ENCODE measurements around the gene FZD1. TPM values are rescaled to one million over a fixed set of nuclear protein-coding genes. Genes with fewer than 3 reads are reported as not detected.
A peak's percentile ranks its signal among the peaks of the same experiment; 100 is the strongest.

FZD1 gene
- 7.9 and 10.0 TPM in 2 replicates for total RNA-seq (2014; rRNA removed; shearing (Covaris generic); ENCODE audit: low replicate concordance)

- Histone ChIP-seq H3K9me3 (ENCODE audit: low read length) (no peaks in the 10 kb centered on the region), H3K27me3 (ENCODE audit: low read length) (no peaks in the 10 kb centered on the region), H4K20me1 (ENCODE audit: insufficient read depth, low read depth, low read length) (peaks cover 28% of the 10 kb centered on the region), H3K4me1 (ENCODE audit: low read length) (peaks cover 55% of the 10 kb centered on the region), H3K27ac (ENCODE audit: low read length) (0 out of 2 replicates have a peak within 1 kb of the TSS, but pooled peaks have one; percentile 43), H3K4me2 (ENCODE audit: low read depth, low read length, poor library complexity, severe bottlenecking) (peak within 1 kb of the TSS; percentile 99), H3K9me2 (replicated peaks; ENCODE audit: insufficient read depth, low read length) (no peaks in the 10 kb centered on the region), H3K4me3 (ENCODE audit: low read length) (peak within 1 kb of the TSS; percentile 79), H3K9ac (ENCODE audit: low read length) (peak within 1 kb of the TSS; percentile 83), H2AFZ (ENCODE audit: low read length) (peak within 1 kb of the TSS; percentile 61), H3K79me2 (ENCODE audit: low read length) (peaks cover 9% of the 10 kb centered on the region), H3K36me3 (ENCODE audit: insufficient read depth, low read length) (no peaks in the 10 kb centered on the region; the same call in 1 of the 2 replicates)
- DNase-seq, result peak; percentile 98
Observed at GRCh38 chr7:91264046-91264923, at the start of gene FZD1. TSS of gene FZD1 (plus strand) at chr7:91264433. CDS start at chr7:91264881, 448 bp downstream.

DNA sequence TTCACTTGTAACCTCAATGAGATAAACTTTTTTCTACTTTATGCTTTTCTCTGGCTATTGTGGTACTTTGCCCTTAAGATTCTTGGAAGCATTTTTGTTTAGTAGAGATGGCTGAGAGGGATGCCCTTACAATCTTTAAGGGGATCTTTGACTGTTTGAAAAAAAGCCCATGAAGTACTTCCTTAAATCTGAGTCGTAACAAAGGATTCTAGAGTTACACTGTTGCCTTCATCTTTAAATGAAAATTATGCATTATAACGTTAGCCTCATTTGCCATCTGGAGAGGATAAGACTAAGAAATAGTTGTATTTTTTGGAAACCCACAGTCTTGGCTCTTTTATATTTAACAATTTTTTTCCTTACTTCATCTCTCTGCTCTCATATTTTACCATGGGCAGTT, 37.8 kb upstream of the FZD1 start:
- Histone ChIP-seq H3K27ac (ENCODE audit: low read length) (no peak overlapping the region), H2AFZ (ENCODE audit: low read length) (no peak overlapping the region), H3K9me3 (ENCODE audit: low read length) (no peaks in the 10 kb centered on the region), H3K4me1 (ENCODE audit: low read length) (no peaks in the 10 kb centered on the region; the same call in 1 of the 2 replicates), H3K36me3 (ENCODE audit: insufficient read depth, low read length) (no peaks in the 10 kb centered on the region), H3K9me2 (replicated peaks; ENCODE audit: insufficient read depth, low read length) (no peaks in the 10 kb centered on the region), H3K4me3 (ENCODE audit: low read length) (no peak overlapping the region), H3K79me2 (ENCODE audit: low read length) (no peaks in the 10 kb centered on the region), H3K9ac (ENCODE audit: low read length) (no peak overlapping the region), H3K4me2 (ENCODE audit: low read depth, low read length, poor library complexity, severe bottlenecking) (no peak overlapping the region), H3K27me3 (ENCODE audit: low read length) (no peaks in the 10 kb centered on the region), H4K20me1 (ENCODE audit: insufficient read depth, low read depth, low read length) (no peaks in the 10 kb centered on the region)
- DNase-seq, result no peak

- Histone ChIP-seq H3K4me2 (ENCODE audit: low read depth, low read length, poor library complexity, severe bottlenecking) (no peak overlapping the region), H3K4me1 (ENCODE audit: low read length) (no peaks in the 10 kb centered on the region; the same call in 1 of the 2 replicates), H3K9me2 (replicated peaks; ENCODE audit: insufficient read depth, low read length) (no peaks in the 10 kb centered on the region), H3K27me3 (ENCODE audit: low read length) (no peaks in the 10 kb centered on the region), H3K27ac (ENCODE audit: low read length) (no peak overlapping the region), H3K36me3 (ENCODE audit: insufficient read depth, low read length) (no peaks in the 10 kb centered on the region), H3K79me2 (ENCODE audit: low read length) (no peaks in the 10 kb centered on the region), H3K9me3 (ENCODE audit: low read length) (no peaks in the 10 kb centered on the region), H2AFZ (ENCODE audit: low read length) (no peak overlapping the region), H4K20me1 (ENCODE audit: insufficient read depth, low read depth, low read length) (no peaks in the 10 kb centered on the region), H3K9ac (ENCODE audit: low read length) (no peak overlapping the region), H3K4me3 (ENCODE audit: low read length) (no peak overlapping the region)
- no peak for DNase-seq
Observed at GRCh38 chr7:91228327-91228726, 35.9 kb upstream of the FZD1 start.

- Histone ChIP-seq H3K4me2 (ENCODE audit: low read depth, low read length, poor library complexity, severe bottlenecking) (no peak overlapping the region), H3K27ac (ENCODE audit: low read length) (no peak overlapping the region), H3K36me3 (ENCODE audit: insufficient read depth, low read length) (no peaks in the 10 kb centered on the region), H3K79me2 (ENCODE audit: low read length) (no peaks in the 10 kb centered on the region), H3K9me2 (replicated peaks; ENCODE audit: insufficient read depth, low read length) (no peaks in the 10 kb centered on the region), H3K4me1 (ENCODE audit: low read length) (no peaks in the 10 kb centered on the region; the same call in 1 of the 2 replicates), H2AFZ (ENCODE audit: low read length) (no peak overlapping the region), H4K20me1 (ENCODE audit: insufficient read depth, low read depth, low read length) (no peaks in the 10 kb centered on the region), H3K9ac (ENCODE audit: low read length) (no peak overlapping the region), H3K4me3 (ENCODE audit: low read length) (no peak overlapping the region), H3K9me3 (ENCODE audit: low read length) (no peaks in the 10 kb centered on the region), H3K27me3 (ENCODE audit: low read length) (no peaks in the 10 kb centered on the region)
- no peak for DNase-seq
Observed at GRCh38 chr7:91228927-91229558, 35.2 kb upstream of the FZD1 start.

- Histone ChIP-seq H3K9me3 (ENCODE audit: low read length) (no peaks in the 10 kb centered on the region), H4K20me1 (ENCODE audit: insufficient read depth, low read depth, low read length) (no peaks in the 10 kb centered on the region), H3K27ac (ENCODE audit: low read length) (no peak overlapping the region), H3K79me2 (ENCODE audit: low read length) (no peaks in the 10 kb centered on the region), H3K36me3 (ENCODE audit: insufficient read depth, low read length) (no peaks in the 10 kb centered on the region), H3K27me3 (ENCODE audit: low read length) (no peaks in the 10 kb centered on the region), H3K4me2 (ENCODE audit: low read depth, low read length, poor library complexity, severe bottlenecking) (no peak overlapping the region), H3K9me2 (replicated peaks; ENCODE audit: insufficient read depth, low read length) (no peaks in the 10 kb centered on the region), H3K4me1 (ENCODE audit: low read length) (no peaks in the 10 kb centered on the region; the same call in 1 of the 2 replicates), H2AFZ (ENCODE audit: low read length) (no peak overlapping the region), H3K9ac (ENCODE audit: low read length) (no peak overlapping the region), H3K4me3 (ENCODE audit: low read length) (no peak overlapping the region)
- DNase-seq, result no peak
Observed at GRCh38 chr7:91230100-91230499, 34.1 kb upstream of the FZD1 start.

DNA sequence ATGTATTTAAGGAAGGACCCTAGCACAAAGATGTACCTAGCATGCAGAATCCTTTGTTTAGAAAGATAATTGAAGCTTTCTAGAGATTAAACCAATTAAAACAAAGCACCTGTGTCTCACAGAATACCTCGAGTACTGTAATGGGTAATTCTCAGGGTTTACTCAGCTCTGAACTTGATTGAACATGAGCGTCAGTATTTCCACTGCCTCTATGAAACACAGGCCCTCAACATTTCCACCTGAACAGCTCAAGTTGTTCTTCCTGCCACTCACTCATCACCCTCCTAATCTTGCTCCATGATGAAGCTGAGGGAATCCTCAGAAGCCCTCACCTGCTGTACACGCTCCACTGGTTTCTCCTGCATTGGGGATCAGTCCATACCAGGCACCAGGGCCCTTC, 33.7 kb upstream of the FZD1 start:
- Histone ChIP-seq H3K36me3 (ENCODE audit: insufficient read depth, low read length) (no peaks in the 10 kb centered on the region), H3K9me3 (ENCODE audit: low read length) (no peaks in the 10 kb centered on the region), H3K27me3 (ENCODE audit: low read length) (no peaks in the 10 kb centered on the region), H3K9ac (ENCODE audit: low read length) (no peak overlapping the region), H3K27ac (ENCODE audit: low read length) (no peak overlapping the region), H3K4me2 (ENCODE audit: low read depth, low read length, poor library complexity, severe bottlenecking) (no peak overlapping the region), H3K79me2 (ENCODE audit: low read length) (no peaks in the 10 kb centered on the region), H3K4me1 (ENCODE audit: low read length) (no peaks in the 10 kb centered on the region; the same call in 1 of the 2 replicates), H2AFZ (ENCODE audit: low read length) (no peak overlapping the region), H4K20me1 (ENCODE audit: insufficient read depth, low read depth, low read length) (no peaks in the 10 kb centered on the region), H3K9me2 (replicated peaks; ENCODE audit: insufficient read depth, low read length) (no peaks in the 10 kb centered on the region), H3K4me3 (ENCODE audit: low read length) (no peak overlapping the region)
- DNase-seq, result no peak

GRCh38 chr7:91233212-91233611, 31.0 kb upstream of the FZD1 start:
- Histone ChIP-seq H3K36me3 (ENCODE audit: insufficient read depth, low read length) (no peaks in the 10 kb centered on the region), H3K9ac (ENCODE audit: low read length) (no peak overlapping the region), H3K4me3 (ENCODE audit: low read length) (no peak overlapping the region), H3K79me2 (ENCODE audit: low read length) (no peaks in the 10 kb centered on the region), H2AFZ (ENCODE audit: low read length) (no peak overlapping the region), H3K4me2 (ENCODE audit: low read depth, low read length, poor library complexity, severe bottlenecking) (no peak overlapping the region), H3K27me3 (ENCODE audit: low read length) (no peaks in the 10 kb centered on the region), H3K9me3 (ENCODE audit: low read length) (no peaks in the 10 kb centered on the region), H3K27ac (ENCODE audit: low read length) (no peak overlapping the region), H4K20me1 (ENCODE audit: insufficient read depth, low read depth, low read length) (no peaks in the 10 kb centered on the region), H3K9me2 (replicated peaks; ENCODE audit: insufficient read depth, low read length) (no peaks in the 10 kb centered on the region), H3K4me1 (ENCODE audit: low read length) (no peaks in the 10 kb centered on the region)
- DNase-seq, result no peak

GRCh38 chr7:91235211-91235832, 28.9 kb upstream of the FZD1 start:
- Histone ChIP-seq H3K36me3 (ENCODE audit: insufficient read depth, low read length) (no peaks in the 10 kb centered on the region), H3K4me2 (ENCODE audit: low read depth, low read length, poor library complexity, severe bottlenecking) (no peak overlapping the region), H2AFZ (ENCODE audit: low read length) (no peak overlapping the region), H3K9me2 (replicated peaks; ENCODE audit: insufficient read depth, low read length) (no peaks in the 10 kb centered on the region), H3K27me3 (ENCODE audit: low read length) (no peaks in the 10 kb centered on the region), H3K27ac (ENCODE audit: low read length) (no peak overlapping the region), H4K20me1 (ENCODE audit: insufficient read depth, low read depth, low read length) (no peaks in the 10 kb centered on the region), H3K4me3 (ENCODE audit: low read length) (no peak overlapping the region), H3K4me1 (ENCODE audit: low read length) (no peaks in the 10 kb centered on the region), H3K9ac (ENCODE audit: low read length) (no peak overlapping the region), H3K9me3 (ENCODE audit: low read length) (no peaks in the 10 kb centered on the region), H3K79me2 (ENCODE audit: low read length) (no peaks in the 10 kb centered on the region)
- DNase-seq, result no peak
